Psoas muscle (tissue), 8 donors: Measurements from ENCODE around the gene FAAH. TPM values are rescaled to one million over a fixed set of nuclear protein-coding genes. Genes with fewer than 3 reads are reported as not detected.

Experiments used
- ATAC-seq, 4 donors: fragments of 200-7000 bp; cut with Tn5 transposase; one replicate each; pipeline ENCODE4 v1.9.1; 2020; ENCODE audit warnings: moderate library complexity in 3 of 4, mild to moderate bottlenecking in 2 of 4
- DNase-seq, 2 donors: peaks; one replicate each; pipeline ENCODE4 v3.0.0-alpha.2; 2020
- H3K27ac ChIP-seq: fragments of 200-600 bp; one replicate; pipeline ENCODE4 v1.8.0; 2022
- H3K27me3 ChIP-seq, 3 donors: fragments of 200-600 bp in 1 of 3; one replicate each; pipeline versions ENCODE4 v1.6.1 to v1.8.0; 2013 to 2022; ENCODE audit warnings: low read length in 2 of 3, mild to moderate bottlenecking in 2 of 3, moderate library complexity in 1 of 3; ENCODE audit not compliant: insufficient read depth in 3 of 3
- H3K36me3 ChIP-seq, 2 donors: fragments of 200-600 bp in 1 of 2; one replicate each; pipeline versions ENCODE4 v1.6.1 to v1.8.0; 2013 to 2022; ENCODE audit warnings: low read depth in 1 of 2, mild to moderate bottlenecking in 1 of 2, moderate library complexity in 1 of 2; ENCODE audit not compliant: insufficient read depth in 1 of 2
- H3K4me1 ChIP-seq: fragments of 200-600 bp; one replicate; pipeline ENCODE4 v1.8.0; 2022
- H3K4me3 ChIP-seq: fragments of 200-600 bp; one replicate; pipeline ENCODE4 v1.8.0; 2022; ENCODE audit warnings: mild to moderate bottlenecking
- H3K9me3 ChIP-seq: fragments of 200-600 bp; one replicate; pipeline ENCODE4 v1.8.0; 2022
- WGBS, 3 donors: extraction: QIAGEN DNeasy Blood & Tissue Kit; methylation state at CpG; one replicate each; pipeline versions ENCODE4 v1.1.6 to v1.1.7; 2013; 5-methylcytosine and 5-hydroxymethylcytosine counted together
- intact Hi-C, 2 donors: fragments of 100-400 bp; cut with DNase I; formaldehyde crosslinking; loops; one replicate each; pipeline versions ENCODE4 v1.11.0 to v1.14.2; 2022
- polyA plus RNA-seq, 3 donors: library from polyadenylated mRNA; stranded (reverse); fragments of 200-250 nt; gene quantifications; one replicate each; pipeline ENCODE4 v1.2.3, GENCODE V29; 2013
- total RNA-seq, 4 donors: library from RNA; stranded (reverse); fragmentation: NEBNext Ultra II Directional in 2 of 4; extraction: Animal tissue kit (Norgen Biotek cat#: 25700) in 2 of 4; gene quantifications; one replicate each; pipeline versions ENCODE4 v1.2.1 to v1.2.4, GENCODE V29; 2021 to 2023
- TF ChIP-seq, protein P1 (sequence below): fragments of 200-600 bp; IDR thresholded peaks from one replicate; pipeline ENCODE4 v1.8.0; 2022; ENCODE audit warnings: antibody characterized with exemption
- donor health status: healthy with polysubstance abuse.
- donor health status: DM: no; HTN: no; CAD: no; lungs with moderate emphysema.
- donor health status: Bipolar disorder and iron deficiency.
- donor health status: healthy.
- donor health status: DM: yes; HTN: yes; CAD: no.
- donor health status: DM: no; HTN: no; CAD: no.
- donor health status: DM: no; HTN: no; CAD: no.
- donor health status: DM: yes; HTN: yes; CAD: no.

Gene FAAH
- total and polyA plus RNA-seq, 7 donors, result 1.6 to 11.0 (median 5.7) TPM

DNA sequence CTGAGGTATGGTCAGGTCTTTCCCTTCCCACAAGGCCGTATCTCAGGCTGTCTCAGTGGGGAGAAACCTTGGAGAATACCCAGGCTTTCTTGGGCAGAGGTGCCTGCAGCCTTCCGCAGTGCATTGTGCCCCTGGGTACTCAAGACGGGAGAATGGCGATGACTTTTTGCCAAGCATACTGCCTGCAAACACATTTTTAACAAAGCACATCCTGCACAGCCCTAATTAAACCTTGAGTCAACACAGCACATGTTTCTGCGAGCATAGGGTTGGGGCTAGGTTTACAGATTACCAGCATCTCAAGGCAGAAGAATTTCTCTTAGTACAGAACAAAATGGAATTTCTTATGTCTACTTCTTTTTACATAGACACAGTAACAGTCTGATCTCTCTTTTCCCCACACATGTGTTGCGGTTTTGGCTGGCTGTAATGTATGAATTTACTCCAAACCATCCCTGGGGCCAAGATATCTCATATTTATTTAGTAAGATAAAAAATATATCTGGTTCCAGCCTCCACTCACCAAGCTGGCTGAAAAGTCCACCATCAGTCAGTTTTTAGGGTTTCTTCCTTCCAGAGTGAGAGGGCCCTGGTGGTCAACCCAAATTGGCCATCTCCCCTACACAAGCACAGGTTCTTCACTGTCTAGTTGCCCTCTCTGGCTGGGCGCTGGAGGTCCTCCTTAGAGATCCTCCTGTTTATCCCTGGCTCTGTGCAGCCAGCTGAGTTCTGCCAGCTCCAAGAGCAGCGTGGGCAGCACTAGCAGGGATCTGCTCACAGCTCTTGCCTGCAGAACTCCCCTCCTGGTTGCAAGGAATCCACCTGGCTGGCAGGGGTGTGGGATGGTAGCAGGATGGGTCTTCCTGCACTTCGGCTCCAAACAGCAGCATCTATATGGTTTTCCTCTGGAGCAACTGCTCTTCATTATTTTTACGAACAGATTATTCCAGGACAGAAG lies 2.6 kb downstream of the FAAH start:
- intact Hi-C loops, result no loop called here
- 66 to 84% (median 71%) methylated on average over 10 of the region's 10 CpGs for WGBS, 3 donors
- no peaks in the 10 kb centered on the region for H3K9me3 ChIP-seq
- no peaks in the 10 kb centered on the region for H3K27me3 ChIP-seq
- no peaks in the 10 kb centered on the region for H3K36me3 ChIP-seq
- TF ChIP-seq, protein P1, sequence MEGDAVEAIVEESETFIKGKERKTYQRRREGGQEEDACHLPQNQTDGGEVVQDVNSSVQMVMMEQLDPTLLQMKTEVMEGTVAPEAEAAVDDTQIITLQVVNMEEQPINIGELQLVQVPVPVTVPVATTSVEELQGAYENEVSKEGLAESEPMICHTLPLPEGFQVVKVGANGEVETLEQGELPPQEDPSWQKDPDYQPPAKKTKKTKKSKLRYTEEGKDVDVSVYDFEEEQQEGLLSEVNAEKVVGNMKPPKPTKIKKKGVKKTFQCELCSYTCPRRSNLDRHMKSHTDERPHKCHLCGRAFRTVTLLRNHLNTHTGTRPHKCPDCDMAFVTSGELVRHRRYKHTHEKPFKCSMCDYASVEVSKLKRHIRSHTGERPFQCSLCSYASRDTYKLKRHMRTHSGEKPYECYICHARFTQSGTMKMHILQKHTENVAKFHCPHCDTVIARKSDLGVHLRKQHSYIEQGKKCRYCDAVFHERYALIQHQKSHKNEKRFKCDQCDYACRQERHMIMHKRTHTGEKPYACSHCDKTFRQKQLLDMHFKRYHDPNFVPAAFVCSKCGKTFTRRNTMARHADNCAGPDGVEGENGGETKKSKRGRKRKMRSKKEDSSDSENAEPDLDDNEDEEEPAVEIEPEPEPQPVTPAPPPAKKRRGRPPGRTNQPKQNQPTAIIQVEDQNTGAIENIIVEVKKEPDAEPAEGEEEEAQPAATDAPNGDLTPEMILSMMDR, result no peak
- DNase-seq, result no peak
- no peak overlapping the region for H3K4me3 ChIP-seq
- no peak for ATAC-seq
- peak overlapping the region; percentile 23 for H3K27ac ChIP-seq
- H3K4me1 ChIP-seq, result peaks cover 32% of the 10 kb centered on the region

DNA sequence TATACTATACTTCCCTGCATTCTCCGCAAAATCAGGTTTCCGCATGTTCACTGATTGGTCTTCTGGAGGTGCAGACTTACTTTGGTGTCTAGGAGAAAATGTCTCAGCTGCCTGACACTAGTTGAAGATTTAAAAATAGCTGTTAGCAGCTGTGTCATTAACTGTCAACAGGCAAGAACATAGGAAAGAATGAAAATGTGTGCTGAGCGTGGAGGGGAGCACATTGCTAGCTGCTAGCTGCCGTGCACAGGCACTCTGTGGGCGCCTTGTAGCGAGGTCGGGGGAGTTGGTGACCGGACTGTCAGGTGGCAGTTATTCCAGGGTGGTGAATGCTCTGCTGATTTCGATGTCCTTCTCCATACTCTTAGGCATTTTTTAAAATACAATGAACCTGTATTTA lies 5.2 kb downstream of the FAAH start:
- WGBS, 3 donors, result 21 to 41% (median 35%) methylated on average over 9 of the region's 9 CpGs
- H3K27me3 ChIP-seq, result no peaks in the 10 kb centered on the region
- ATAC-seq (peak; percentile 25 to 41 (median 41)), DNase-seq (no peak)
- peak overlapping the region; percentile 42 for H3K4me3 ChIP-seq
- H3K4me1 ChIP-seq, result peaks cover 41% of the 10 kb centered on the region
- intact Hi-C loops, result no loop called here
- TF ChIP-seq, protein P1, result no peak
- H3K9me3 ChIP-seq, result no peaks in the 10 kb centered on the region
- peak overlapping the region; percentile 73 for H3K27ac ChIP-seq
- peaks cover 0 to 4% of the 10 kb centered on the region in 2 donors for H3K36me3 ChIP-seq

DNA sequence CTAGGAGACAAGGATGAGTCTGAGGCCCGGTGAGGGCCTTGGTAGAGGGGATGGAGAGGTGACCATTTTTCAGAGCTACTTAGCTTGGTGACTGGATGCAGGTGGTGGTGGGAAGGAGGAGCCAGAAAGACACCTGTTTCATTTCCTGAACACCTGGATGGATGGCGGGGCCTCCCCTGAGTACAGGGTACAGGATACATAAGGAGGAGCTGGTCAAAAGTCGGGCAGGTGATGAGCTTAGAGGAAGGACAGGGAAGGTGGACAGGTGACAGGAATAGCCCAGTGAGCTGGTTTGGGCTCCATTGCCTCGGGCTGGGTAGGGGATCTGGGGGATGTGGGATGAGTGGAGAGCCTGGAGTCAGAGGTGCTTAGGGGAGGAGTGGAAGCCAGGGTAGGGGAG lies 6.3 kb downstream of the FAAH start:
- TF ChIP-seq, protein P1, result no peak
- Histone ChIP-seq H3K9me3 (no peaks in the 10 kb centered on the region), H3K4me3 (no peak overlapping the region), H3K27ac (peak overlapping the region; percentile 73), H3K27me3 (no peaks in the 10 kb centered on the region), H3K36me3 (peaks cover 0 to 9% of the 10 kb centered on the region in 2 donors), H3K4me1 (peaks cover 31% of the 10 kb centered on the region)
- intact Hi-C loops, result loop anchor here in 1 of 2 donors (5.0 kb wide), 1 partner anchor 317 kb away; the partner anchor contains the start of gene EFCAB14
- DNase-seq, result no peak
- 65 to 77% (median 74%) methylated on average over 4 of the region's 4 CpGs for WGBS, 3 donors
- no peak for ATAC-seq

DNA sequence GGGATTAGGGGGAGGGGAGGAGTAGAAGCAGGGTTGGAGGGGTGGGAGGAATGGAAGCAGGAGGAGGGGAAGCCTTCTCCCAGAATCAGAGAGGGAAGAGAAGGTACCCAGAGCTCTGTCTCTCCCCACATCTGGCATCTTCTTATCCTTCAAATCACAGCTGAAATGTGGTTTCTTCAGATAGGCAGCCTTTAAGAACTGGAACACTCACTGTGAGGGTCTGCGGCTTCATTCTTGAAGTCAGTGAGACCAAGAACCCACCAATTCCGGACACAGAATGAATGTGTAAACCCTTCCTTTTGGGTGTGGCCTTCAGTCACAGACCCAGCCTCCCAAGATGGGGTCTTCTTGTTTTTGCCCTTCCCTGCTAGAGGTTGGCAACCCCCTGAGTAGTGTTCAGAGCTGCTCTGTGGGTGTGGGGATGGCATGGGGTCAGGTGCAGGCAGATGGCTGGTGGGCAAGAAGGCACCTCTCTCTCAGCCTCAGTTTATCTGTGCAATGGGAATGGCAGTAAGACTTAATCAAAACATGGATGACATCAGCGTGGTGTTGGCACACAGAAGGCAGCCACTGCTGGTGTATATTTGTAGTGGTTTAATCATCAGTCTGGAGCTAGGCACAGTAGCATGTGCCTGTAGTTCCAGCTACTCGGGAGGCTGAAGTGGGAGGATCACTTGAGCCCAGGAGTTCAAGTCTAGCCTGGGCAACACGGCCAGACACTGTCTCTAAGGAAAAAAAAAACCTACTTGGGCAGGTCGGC lies 7.2 kb downstream of the FAAH start:
- TF ChIP-seq, protein P1, result no peak
- Histone ChIP-seq H3K4me1 (peaks cover 33% of the 10 kb centered on the region), H3K27ac (peak overlapping the region; percentile 60), H3K36me3 (peaks cover 0 to 9% of the 10 kb centered on the region in 2 donors), H3K4me3 (peak overlapping the region; percentile 30), H3K9me3 (no peaks in the 10 kb centered on the region), H3K27me3 (no peaks in the 10 kb centered on the region)
- DNase-seq (no peak), ATAC-seq (peak in 3 of 4 donors; percentile 46 to 60 (median 50))
- 46 to 65% (median 52%) methylated on average over 6 of the region's 6 CpGs for WGBS, 3 donors
- intact Hi-C loops, result loop anchor here in 1 of 2 donors (5.0 kb wide), 1 partner anchor 316 kb away; the partner anchor contains the start of gene EFCAB14
